ENCODE results near the gene PLCH2. TPM values are rescaled to one million over a fixed set of nuclear protein-coding genes. Genes with fewer than 3 reads are reported as not detected.
A peak's percentile ranks its signal among the peaks of the same experiment; 100 is the strongest.

PLCH2 gene
- total and polyA plus RNA-seq, 9 of the 15 experiments (the other 6 are each of a cell fraction or from before 2014, with no cell fraction given), result 0.16 TPM; not detected in 8

DNA sequence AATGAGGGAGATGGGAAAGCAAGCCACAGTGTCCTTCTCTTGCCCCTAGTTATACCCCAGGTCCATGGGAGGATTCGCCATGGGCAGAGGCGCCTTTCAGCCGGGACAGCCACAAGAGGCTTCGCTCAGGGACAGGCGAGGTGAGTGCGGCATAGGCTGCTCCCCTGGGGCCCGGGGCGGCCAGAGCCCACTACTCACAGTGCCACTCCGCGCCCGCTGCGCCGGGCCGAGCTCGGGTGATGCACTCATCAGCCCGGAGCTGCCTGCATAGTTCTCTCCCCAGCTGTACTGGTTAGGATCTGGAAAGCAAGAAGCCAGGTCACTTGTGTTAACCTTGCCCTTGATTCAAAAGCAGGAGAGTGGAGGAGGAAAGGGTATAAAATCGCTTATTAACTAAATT lies 41.9 kb downstream of the PLCH2 start:
- no peak overlapping the region for H3K4me2 ChIP-seq (ENCODE audit: insufficient read depth, low read length)
- H3K79me2 ChIP-seq (ENCODE audit: control insufficient read depth, insufficient read depth, low read length), result peaks cover 15% of the 10 kb centered on the region
- no peak overlapping the region for H3K27ac ChIP-seq (ENCODE audit: extremely low read depth, low read depth, low read length)
- peaks cover 8% of the 10 kb centered on the region for H3K9me1 ChIP-seq (ENCODE audit: control insufficient read depth, insufficient read depth, low read length)
- BruUV-seq (replicated peaks), result no TSS peak
- no peak overlapping the region for H2AFZ ChIP-seq (ENCODE audit: low read depth, low read length)
- no peaks in the 10 kb centered on the region for H3K27me3 ChIP-seq (ENCODE audit: control insufficient read depth in 2 of 2, insufficient read depth in 2 of 2, low read length in 2 of 2)
- peaks cover 98% of the 10 kb centered on the region for H3K36me3 ChIP-seq (ENCODE audit: control insufficient read depth, insufficient read depth, low read length)
- in situ Hi-C loops (cut with MboI) (no loop called here), intact Hi-C loops (cut with micrococcal nuclease) (no loop called here)
- no peak for DNase-seq (ENCODE audit: extremely low read depth in 1 of 4, low spot score in 3 of 4)
- ATAC-seq, result no peak
- no peaks in the 10 kb centered on the region for H3K9me3 ChIP-seq (replicated peaks; ENCODE audit: control insufficient read depth, insufficient read depth, low read depth, low read length)
- TF ChIP-seq, protein P1, sequence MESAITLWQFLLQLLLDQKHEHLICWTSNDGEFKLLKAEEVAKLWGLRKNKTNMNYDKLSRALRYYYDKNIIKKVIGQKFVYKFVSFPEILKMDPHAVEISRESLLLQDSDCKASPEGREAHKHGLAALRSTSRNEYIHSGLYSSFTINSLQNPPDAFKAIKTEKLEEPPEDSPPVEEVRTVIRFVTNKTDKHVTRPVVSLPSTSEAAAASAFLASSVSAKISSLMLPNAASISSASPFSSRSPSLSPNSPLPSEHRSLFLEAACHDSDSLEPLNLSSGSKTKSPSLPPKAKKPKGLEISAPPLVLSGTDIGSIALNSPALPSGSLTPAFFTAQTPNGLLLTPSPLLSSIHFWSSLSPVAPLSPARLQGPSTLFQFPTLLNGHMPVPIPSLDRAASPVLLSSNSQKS (CRISPR knock-in tag; IDR thresholded peaks at IDR 0.05), result no peak
- FAIRE-seq, result no peak
- CTCF ChIA-PET (ENCODE audit: low intra/inter-chr PET ratio), result no interaction called here
- peaks cover 14% of the 10 kb centered on the region; the same call in 1 of the 2 replicates for H4K20me1 ChIP-seq (replicated peaks; ENCODE audit: control insufficient read depth, insufficient read depth, low read length)
- H3K4me3 ChIP-seq, result no peak overlapping the region
- H3K9ac ChIP-seq (ENCODE audit: insufficient read depth in 1 of 2, low read depth in 2 of 2, low read length in 2 of 2), result no peak overlapping the region
- POLR2A ChIA-PET, result interaction anchor here (0.7 to 1.3 kb wide), 3 partner anchors 8 to 29 kb away, joined by 3 to 4 read pairs (median 4); partner anchors contain the start of gene PANK4
- 95% methylated on average over 17 of the region's 17 CpGs for WGBS (ENCODE audit: insufficient coverage, low coverage, missing lambda C conversion rate)
- peaks cover 0 to 22% of the 10 kb centered on the region in 2 experiments; a peak in 2 of 5 replicates for H3K4me1 ChIP-seq (replicated peaks in 1 of 2; ENCODE audit: control insufficient read depth in 2 of 2, insufficient read depth in 2 of 2, low read length in 2 of 2)

DNA sequence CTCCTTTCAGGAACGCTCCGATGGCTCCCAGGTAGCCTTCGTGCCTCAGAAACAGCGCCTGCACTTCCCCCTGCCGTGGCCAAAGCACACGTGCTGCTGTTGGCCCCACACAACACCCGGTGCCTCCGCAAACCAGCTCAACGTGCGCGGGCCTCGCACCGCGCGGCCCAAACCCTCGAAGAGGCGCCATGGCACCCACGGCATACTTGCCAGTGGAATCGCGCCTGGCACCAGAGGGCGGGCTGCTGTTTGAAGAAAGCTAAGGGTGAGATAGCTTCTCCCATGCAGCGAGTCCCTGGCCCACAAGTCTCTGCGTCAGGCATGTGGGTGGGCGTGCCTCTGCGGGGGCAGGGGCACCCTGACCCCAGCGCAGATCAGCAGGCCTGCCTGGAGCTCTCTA lies 42.4 kb downstream of the PLCH2 start:
- H3K36me3 ChIP-seq (ENCODE audit: control insufficient read depth, insufficient read depth, low read length), result peaks cover 98% of the 10 kb centered on the region
- H3K9ac ChIP-seq (ENCODE audit: insufficient read depth in 1 of 2, low read depth in 2 of 2, low read length in 2 of 2), result no peak overlapping the region
- ChIA-PET POLR2A (interaction anchor here (0.7 to 1.3 kb wide), 2 partner anchors 11 to 29 kb away, joined by 3 to 4 read pairs; no protein-coding TSS in a partner anchor), CTCF (ENCODE audit: low intra/inter-chr PET ratio) (no interaction called here)
- in situ Hi-C loops (cut with MboI), result no loop called here
- no peak overlapping the region for H3K4me3 ChIP-seq
- intact Hi-C loops (cut with micrococcal nuclease), result no loop called here
- no peaks in the 10 kb centered on the region for H3K9me3 ChIP-seq (replicated peaks; ENCODE audit: control insufficient read depth, insufficient read depth, low read depth, low read length)
- FAIRE-seq (no peak), DNase-seq (ENCODE audit: extremely low read depth in 1 of 4, low spot score in 3 of 4) (no peak), ATAC-seq (no peak)
- no peak overlapping the region for H3K4me2 ChIP-seq (ENCODE audit: insufficient read depth, low read length)
- no peak overlapping the region for H2AFZ ChIP-seq (ENCODE audit: low read depth, low read length)
- H3K4me1 ChIP-seq (replicated peaks in 1 of 2; ENCODE audit: control insufficient read depth in 2 of 2, insufficient read depth in 2 of 2, low read length in 2 of 2), result peaks cover under 1 to 28% of the 10 kb centered on the region in 2 experiments; a peak in 3 of 5 replicates
- no TSS peak for BruUV-seq (replicated peaks)
- peaks cover 15% of the 10 kb centered on the region; the same call in 1 of the 2 replicates for H4K20me1 ChIP-seq (replicated peaks; ENCODE audit: control insufficient read depth, insufficient read depth, low read length)
- peaks cover 21% of the 10 kb centered on the region for H3K79me2 ChIP-seq (ENCODE audit: control insufficient read depth, insufficient read depth, low read length)
- H3K27me3 ChIP-seq (ENCODE audit: control insufficient read depth in 2 of 2, insufficient read depth in 2 of 2, low read length in 2 of 2), result no peaks in the 10 kb centered on the region
- TF ChIP-seq POLR2G (IDR thresholded peaks at IDR 0.05; ENCODE audit: low read depth, low read length) (peak; percentile 56), RBM22 (IDR thresholded peaks at IDR 0.05; ENCODE audit: low read depth, low read length, poor library complexity, severe bottlenecking) (peak; percentile 4), RBFOX2 (IDR thresholded peaks at IDR 0.05; ENCODE audit: low read depth, low read length) (peak; percentile 57), RAD51 (IDR thresholded peaks at IDR 0.05; ENCODE audit: borderline replicate concordance, low read depth) (no peak)
- 94% methylated on average over 24 of the region's 26 CpGs for WGBS (ENCODE audit: insufficient coverage, low coverage, missing lambda C conversion rate)
- H3K27ac ChIP-seq (ENCODE audit: extremely low read depth, low read depth, low read length), result no peak overlapping the region
- peaks cover 8% of the 10 kb centered on the region for H3K9me1 ChIP-seq (ENCODE audit: control insufficient read depth, insufficient read depth, low read length)
